Midbrain (tissue), 1 donor: ENCODE data around the gene SCMH1.
"Not testable (repeated sequence)": the region's sequence is repeated elsewhere in the genome, so short reads cannot be mapped to it uniquely, and the experiment has no call there.

Source experiments
- DNase-seq: peaks from one replicate; lab custom pipeline; 2025; lab: John Stamatoyannopoulos, UW

The SCMH1 gene

DNA sequence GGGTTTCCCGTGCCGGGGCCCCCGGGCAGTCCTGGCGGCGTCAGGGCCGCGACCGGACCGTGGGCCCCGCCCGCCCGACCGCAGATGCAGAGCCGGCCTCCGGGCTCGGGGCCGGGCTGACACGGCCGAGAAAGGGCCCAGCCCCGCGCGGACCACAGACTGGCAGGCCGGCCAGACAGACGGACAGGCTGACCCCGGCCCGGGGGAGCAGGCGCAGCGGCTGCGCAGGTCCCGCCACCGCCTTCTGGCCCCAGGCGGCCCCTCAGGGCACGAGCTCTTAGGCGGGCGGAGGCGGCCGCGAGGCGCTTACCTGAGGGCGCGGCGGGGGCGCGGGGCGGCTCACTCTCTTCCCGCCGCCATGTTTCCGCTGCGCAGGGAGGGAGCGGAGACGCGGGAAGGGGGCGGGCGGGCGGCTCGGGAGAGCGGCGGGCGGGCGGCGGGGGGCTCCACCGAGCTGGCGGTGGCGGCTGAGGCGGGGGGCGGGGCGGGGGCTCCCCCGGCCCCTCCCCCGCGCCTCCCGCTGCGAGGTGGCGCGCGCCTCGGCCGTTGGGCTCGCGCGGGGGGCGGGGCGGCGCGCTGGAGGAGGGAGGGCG lies at the start of gene SCMH1:
TSS of gene SCMH1 (minus strand) at position 558 of the 593 bp plus-strand sequence. CDS start 56,173 bp downstream, outside the sequence.
- peak; percentile 13 for DNase-seq

DNA sequence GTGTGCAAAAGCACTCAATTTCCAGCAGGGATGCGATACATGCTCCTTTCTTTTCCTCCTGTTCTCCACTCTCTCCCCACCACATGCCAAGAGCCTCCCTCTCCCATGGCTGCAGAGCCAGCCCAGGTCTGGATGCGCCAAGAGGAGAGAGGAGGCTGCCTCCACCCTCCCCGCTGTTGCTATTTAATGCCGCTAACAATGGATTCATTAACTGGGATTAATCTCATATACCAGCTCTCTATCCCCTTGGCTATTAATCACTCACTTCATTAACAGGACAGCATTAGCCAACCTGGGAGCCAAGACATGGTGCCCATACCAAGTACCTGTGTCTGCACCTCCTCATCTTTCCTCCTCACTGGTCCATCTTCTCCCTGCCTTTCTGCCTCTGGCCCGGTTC lies 49.1 kb upstream of the SCMH1 start:
- no peak for DNase-seq

DNA sequence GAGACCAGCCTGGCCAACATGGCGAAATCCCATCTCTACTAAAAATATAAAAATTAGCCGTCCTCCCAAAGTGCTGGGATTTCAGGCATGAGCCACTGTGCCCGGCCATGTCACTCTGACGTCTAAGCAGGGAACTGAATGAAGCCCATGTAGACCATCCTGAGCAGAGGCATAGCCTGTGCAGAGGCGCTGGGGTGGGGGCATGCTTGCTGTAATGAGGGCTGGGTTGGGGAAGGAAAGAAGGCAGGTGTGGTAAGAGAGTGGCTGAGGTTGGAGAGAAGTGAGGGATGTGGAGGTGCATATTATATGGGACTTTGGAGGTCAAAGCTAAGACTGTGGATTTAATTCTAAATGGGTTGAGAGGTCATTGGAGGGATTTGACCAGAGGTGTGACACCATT lies 47.1 kb upstream of the SCMH1 start:
- no peak for DNase-seq

DNA sequence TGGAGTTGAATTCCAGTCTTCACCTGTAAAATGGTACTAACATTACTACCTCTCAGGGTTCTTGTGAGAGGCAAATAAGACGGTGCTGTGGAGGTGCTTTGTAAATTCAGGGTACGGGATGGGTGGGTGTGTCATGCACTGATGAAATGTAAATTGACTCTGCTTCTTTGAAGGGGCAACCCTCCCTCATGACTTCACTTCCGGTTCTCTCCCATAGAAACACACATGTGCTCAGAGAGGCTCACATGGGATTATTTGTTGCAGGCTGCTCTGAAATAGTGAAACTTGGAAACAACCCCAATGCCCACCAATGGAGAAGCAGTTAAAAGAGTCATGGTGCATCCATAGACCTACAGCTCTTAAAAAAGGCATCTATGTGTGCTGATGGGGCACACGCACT lies 44.9 kb upstream of the SCMH1 start:
- no peak for DNase-seq

DNA sequence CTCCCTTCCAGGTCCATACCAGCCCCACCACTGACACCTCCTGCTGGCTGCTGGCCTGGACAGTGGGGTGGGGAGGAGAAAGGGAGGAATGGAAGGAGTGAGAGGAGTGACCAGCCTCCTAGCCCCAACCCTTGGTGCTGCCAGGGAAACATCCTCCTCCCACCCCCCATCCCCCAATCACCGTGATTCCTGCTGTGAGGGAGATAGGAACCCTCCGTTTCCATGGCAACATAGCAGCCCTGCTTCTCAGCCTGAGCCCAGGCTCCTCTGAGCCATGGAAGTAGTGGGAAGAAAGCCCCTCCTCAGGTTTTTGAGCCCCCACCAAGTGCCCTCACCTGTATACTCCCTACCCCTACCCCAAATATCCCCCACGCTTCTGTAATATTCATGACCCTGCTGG lies 44.4 kb upstream of the SCMH1 start:
- no peak for DNase-seq

DNA sequence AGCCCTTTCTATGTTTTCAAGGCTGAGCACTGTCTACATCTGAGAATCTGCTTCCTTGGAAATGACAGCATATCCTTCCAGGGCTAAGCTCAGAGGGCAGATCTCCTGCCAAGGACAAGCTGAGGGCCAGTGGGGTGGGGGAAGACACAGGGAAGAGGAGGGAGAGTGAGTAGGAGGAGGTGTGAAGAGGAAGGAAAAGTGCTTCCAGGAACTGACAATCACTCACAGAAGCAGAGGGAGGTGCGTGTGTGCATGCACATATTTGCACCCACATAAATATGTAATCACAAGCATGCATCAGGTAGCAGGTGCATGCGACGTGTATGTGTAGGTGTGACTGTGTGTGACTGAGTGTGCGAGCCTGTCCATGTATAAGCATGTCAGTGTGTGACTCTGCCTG lies 43.7 kb upstream of the SCMH1 start:
- no peak for DNase-seq

DNA sequence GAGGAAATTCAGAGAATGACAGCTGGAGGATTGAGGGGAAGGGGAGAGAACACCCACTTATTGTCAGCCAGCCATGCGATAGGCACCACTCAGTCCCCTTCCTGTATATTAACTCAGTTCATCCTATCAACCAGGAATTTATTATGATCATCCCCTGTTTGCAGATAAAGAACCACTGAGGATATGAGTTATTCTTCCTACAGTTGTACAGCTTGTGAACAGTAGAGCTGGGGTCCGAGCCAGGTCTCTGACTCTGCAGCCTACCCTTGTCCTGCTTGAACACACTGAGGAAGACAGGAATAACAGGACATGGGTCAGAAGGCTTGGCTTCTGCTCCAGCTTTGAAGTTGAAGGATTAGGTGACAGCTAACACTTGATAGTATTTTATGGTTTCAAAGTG lies 42.0 kb upstream of the SCMH1 start:
- DNase-seq, result no peak

DNA sequence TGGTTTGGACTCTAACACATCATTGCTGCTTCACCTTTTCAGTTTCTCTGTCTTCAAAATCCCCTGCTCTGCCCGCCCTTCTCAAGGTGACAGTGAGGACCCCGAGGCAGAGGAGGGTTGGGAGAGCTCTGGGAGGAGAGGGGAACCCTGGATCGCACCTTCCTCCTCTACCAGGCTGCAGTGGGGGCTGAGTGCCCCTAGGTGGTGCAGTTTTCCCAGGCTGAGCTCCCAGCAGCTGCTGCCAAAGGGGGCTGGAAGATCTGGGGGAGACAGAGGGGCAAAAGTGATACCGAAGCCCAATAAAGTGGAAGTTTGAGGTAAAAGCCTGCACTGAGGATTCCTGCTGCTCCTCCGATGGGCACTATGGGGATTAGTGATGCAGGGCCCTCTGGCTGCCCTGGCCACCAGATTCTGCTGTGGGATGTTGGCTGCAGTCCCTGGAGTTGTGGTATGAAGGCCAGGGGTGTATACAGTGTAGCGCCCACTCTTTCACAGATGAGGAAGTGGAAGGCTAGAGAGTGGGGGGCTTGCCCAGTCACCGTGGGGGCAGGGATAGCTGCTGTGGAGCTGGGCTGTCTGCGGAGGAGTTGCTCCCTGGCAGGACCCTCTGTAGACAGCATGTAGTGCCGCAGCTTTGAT lies 40.7 kb upstream of the SCMH1 start:
- DNase-seq, result peak; percentile 28

DNA sequence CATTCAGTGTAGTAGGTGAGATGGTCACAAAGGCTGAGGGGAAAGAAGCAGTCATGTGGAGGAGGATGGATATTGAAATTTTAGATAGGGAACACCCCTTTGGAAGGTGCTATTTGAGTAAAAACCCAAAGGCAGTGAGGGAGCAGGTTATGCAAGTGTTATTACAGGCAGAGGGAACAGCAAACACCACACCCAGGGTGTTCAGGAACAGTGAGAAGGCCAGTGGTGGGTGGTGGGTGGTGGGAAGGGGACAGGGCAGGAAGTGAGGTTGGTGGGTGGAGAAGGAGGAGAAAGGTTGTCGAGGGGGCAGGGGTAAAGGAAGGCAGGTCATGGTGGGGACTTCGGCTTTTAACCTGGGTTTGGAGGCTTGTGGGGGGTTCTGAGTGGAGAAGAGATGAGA lies 39.2 kb upstream of the SCMH1 start:
- no peak for DNase-seq

DNA sequence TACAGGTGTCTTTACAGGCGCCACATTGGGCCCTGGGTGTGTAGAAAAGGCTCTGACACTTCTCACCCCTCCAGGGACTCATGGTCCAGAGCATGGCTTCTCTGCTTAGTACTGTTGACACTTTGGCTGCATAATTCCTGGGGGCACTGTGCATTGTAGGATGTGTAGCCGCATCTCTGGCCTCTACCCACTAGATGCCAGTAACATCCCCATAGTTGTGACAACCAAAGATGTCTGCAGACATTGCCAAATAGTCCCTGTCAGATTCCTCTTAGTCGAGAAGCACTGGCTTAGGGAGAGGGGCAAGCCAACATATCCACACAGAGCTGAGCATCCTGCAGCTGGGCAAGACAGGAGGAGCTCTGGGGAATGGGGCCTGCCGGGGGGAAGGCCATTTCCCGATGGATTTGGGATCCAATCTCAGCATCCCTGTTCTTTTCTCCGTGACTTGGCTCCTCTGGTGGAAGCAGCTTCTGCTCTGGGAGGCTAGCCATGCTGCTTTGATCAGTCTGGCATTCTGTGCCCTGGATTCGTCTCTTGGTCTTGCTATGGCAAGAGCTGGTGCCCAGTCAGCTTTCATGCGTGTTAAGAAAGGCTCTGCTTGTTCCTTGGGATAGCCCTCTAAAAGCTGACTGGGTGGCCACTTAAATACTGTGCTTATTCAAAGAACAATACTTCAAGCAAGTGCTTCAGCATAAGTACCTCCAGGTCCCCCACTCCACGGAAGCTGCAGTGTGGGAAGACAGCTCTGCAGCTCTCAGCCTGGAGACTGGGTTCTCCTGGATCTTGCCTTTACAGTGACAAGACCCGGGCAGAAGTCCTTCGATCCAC lies 38.3 kb upstream of the SCMH1 start:
- no peak for DNase-seq

DNA sequence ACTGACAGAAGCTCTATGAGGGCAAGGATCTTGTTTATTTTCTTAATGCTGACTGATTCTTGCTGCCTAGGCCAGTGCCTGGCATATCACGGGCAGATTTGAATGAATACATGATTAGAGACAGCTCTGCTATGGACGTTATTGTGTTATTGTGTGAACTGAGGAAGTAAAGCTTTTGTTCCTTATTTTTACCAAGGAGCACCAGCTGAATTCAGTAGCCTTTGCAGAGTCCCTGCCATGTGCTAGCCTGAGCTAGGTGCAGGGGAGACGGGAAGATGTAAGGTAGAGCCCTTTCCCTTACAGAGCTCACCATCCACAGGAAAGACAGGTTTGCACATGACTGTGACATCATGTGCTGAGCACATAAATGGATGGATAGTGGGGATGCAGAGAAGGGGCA lies 36.0 kb upstream of the SCMH1 start:
- DNase-seq, result no peak

DNA sequence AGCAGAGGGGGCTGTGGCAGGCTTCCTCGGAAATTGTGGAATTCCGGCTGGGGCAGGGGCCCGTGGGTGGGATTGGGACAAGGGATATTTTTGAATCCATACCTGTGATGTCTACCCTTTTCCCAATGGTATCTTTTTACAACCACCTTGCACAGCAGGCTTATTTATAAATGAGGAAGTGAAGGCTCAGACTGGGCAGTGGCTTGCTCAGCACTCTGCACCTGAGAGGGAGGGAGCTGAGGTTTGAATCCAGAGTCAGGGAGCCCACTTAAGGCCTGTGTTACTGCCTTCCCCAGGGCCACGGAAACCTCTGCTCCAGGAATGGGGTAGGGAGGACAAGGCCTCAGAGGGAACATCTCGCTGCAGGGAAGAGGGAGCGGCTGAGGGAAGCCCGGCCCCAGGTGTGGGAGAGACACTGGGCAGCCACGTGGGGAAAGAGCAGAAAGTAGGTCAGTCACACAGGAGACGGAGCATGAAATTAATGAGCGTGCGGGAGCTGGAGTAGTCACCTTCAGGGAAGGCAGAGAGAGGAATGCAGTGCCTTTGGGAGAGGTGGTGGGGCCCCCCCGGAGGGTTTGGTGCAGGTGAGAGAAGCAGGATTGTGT lies 35.4 kb upstream of the SCMH1 start:
- no peak for DNase-seq

DNA sequence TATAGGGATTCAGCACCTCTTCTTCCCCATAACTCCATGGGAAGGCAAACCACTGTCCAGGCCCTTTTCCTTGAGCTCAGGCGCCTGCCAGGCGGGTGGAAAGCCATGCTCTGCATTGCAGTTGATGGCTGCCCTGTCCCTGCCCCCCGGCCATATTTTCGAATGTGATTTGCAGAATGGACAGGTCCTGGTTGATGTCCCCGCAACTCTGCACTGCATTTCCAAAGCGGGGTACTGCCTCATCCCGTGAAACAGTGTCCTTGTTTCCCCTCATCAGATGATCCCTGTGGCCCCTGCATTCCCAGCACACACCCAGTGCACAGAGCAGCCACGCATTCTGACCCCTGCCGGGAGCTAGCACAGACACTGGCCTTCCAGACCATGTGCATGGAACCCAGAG lies 33.7 kb upstream of the SCMH1 start:
- DNase-seq, result no peak

DNA sequence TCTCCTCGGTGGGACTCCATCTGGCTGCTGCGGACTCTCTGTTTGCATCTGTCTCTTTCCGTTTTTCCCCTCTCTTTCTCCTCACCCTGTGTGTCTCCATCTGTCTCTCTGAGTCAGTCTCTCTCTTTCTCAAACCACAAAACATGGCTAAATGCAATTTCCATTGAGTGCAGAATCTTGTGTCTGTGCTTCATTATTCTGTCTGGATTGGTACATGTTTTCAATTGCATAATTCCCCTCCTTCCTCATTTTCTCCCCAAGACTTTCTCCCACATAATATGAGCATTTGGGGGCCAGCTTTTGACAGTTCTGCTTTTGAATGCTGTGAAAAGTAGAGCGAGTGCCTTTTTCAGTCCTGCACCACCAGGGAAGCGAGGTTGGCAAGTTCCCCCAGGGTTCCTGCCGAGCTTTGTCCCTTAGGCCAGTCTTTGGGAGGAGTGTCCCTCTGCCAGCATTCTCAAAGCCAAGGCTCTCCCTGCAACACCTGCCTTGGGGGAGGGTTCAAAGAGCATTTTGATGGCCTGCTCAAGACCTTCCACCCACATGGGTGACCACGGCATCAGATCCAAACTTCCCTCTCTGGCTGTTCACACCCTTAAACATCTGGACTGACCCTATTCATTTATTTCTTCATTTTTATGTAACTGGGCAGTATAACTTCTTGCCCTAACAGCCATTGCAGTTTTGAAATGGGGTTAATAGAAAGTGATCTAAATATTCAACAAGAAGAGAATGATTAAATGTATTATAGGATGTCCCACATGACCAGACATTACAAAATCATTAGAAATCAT lies 32.8 kb upstream of the SCMH1 start:
- peak; percentile 27 for DNase-seq

DNA sequence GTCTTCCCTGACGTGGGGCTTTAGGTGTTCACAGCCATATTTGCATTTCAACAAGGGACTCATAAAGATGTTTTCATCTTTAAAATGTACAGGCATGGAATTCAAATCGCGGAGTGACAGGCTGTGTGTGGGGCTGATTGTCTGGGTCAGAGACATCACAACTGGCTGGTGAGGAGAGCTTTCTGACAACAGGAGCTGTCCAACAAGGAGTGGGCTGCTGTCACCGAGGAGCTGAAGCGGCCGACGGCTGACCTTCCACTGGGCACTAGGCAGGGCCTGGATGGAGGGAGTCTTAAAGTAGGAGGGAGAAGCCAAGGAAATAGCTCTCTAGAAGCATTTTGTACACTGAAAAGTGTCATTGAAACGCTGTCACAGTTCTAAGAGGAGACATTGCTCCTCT lies 30.5 kb upstream of the SCMH1 start:
- no peak for DNase-seq

DNA sequence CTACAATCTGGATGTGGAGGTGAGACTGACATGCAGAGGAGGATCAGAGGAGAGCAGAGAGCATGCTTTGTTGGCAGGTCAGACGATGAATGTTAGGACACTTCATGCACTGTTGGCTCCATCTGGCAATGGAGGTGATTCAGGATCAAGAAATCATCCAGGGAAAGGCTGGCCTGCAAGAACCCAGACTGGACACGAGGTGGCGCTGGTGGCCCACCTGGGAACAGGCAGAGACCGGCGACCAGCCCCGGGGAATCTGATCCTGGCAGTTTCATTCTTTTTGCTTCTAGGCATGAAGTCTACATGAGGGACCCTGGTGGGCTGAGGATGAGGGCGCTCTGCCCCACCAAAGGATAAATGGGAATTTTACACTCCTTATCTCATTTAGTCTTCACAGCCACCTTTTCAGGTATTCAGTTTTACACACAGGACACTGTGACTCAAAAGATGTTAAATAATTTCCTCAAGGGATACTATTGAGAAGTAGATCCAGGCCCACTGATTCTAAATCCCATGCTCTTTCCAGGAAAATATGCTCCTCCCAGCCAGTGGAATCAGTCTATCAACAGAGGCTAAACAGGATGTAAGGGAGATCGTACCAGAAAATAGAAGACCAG lies 26.2 kb upstream of the SCMH1 start:
- peak; percentile 66 for DNase-seq

DNA sequence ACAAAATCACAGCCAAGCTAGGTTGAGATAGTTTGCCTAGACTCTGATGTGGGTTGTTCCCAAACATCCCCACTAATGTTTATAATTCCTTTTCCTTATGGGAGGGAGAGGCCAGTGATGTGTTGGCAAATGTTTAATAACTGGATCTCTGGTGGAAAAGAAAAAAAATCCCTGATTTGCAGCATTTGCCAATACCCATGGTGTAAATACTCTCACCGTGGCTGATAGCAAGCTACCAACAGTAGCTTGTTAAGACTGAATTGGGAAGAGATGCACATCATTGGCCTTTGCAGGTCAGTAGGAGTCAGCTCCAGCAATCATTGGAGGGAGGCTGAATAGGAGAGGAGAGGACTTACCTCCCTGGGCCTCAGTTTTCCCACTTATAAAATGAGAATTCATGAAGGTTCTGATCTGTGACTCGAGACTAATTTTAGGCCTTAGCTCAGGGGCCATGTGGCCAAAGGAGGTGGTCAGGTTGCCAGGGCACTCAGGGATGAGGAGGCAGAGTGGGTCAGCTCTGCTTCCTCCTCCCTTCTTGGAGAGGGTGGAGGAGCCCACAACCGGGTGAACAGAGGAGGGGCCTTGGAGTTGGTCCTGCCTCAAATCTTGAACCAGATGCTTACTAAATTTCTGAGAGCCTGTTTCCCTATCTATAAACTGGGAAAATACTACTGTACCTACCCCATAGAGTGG lies 20.0 kb upstream of the SCMH1 start:
- no peak for DNase-seq

DNA sequence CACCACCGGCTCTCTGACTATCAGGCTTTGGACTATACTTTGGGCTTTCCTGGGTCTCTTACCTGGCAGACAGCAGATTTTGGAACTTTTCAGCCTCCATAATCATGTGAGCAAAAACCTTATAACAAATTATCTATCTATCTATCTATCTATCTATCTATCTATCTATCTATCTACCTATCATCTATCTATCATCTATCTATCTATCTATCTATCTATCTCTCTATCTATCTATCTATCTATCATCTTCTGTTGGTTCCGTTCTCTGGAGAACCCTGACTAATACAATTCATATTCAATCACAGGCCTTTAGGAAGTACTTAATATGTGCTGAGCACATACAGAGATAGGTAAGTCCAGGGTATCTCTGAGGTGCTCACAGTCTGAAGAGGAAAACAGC lies 18.7 kb upstream of the SCMH1 start:
- no peak for DNase-seq

DNA sequence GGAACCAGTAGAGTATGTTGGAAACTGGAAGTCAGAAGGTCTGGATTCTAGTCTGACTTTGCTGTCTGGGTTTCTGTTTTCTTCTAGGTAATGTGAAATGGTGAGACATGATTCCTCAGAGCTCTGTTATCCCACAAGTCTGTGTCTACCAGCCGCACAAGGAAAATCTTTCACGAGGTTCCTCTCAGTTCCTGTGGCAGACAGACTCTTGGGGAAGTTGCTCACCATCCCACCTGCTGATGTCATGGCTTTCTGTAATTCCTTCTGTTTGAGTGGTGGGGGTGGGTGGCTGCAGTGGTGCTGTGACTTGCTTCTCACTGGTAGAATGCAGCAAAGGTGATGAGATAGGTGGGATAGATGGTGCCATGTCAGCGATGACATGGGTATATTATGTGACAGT lies 17.1 kb upstream of the SCMH1 start:
- no peak for DNase-seq

DNA sequence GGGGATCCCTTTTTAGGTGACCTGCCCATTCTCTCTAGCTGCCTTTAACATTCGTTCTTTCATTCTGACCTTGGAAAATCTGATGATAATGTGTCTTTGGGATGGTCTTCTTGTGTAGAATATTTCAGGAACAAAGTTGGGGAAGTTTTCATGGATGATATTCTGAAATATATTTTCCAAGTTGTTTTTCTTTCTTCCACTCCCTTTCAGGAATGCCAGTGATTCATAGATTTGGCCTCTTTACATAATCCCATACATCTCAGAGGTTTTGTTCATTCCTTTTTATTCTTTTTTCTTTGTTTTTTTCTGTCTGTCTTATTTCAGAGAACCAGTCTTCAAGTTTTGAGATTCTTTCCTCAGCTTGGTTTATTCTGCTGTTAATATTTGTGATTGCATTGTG lies 13.9 kb upstream of the SCMH1 start:
- no peak for DNase-seq

DNA sequence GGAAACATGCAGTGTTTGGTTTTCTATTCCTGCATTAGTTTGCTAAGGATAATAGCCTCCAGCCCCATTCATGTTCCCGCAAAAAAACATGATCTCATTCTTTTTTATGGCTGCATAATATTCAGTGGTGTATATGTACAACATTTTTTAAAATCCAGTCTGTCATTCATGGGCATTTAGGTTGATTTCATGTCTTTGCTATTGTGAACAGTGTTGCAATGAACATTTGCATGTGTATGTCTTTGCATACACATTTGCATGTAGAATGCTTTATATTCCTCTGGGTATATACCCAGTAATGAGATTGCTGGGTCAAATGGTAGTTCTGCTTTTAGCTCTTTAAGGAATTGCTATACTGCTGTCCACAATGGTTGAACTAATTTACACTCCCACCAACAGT lies 9.0 kb upstream of the SCMH1 start:
- DNase-seq, result not testable (repeated sequence)
